GM12891 (cell line): ENCODE data around the gene PRPSAP1.

Experiments
- POLR2AphosphoS5 ChIP-seq: IDR thresholded peaks from 2 replicates; pipeline ENCODE4 v1.6.1; 2011; ENCODE audit warnings: low read depth, low read length, control low read depth
- TAF1 ChIP-seq: IDR thresholded peaks from 2 replicates; pipeline ENCODE4 v1.6.1; 2011; ENCODE audit warnings: low read depth, low read length, control low read depth

DNA sequence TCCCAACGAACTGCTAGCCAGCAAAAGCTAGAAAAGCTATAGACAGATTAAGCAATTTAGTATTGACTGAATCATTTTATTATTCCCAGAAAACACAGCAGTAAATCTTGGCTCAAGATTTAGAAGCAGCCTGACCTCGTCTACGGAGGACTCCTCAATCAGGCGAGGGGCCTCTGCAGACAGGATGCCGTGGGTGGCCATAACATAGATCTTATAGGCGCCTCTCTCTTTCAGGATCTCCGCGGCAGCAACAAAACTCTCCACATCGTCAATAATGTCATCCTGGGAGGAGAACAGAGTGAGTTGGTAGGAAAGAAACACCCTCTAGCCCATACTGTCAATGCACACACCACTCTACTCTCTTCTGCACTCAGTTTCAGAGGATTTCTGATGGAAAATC lies 41.0 kb downstream of the PRPSAP1 start:
- TF ChIP-seq POLR2AphosphoS5 (no peak), TAF1 (no peak)
